HuH-7 (cell line): ENCODE results near the gene RHOBTB1.

Source experiments
- DNase-seq: peaks from one replicate; pipeline ENCODE4 v3.0.0; 2011; ENCODE audit warnings: low spot score

Gene RHOBTB1

DNA sequence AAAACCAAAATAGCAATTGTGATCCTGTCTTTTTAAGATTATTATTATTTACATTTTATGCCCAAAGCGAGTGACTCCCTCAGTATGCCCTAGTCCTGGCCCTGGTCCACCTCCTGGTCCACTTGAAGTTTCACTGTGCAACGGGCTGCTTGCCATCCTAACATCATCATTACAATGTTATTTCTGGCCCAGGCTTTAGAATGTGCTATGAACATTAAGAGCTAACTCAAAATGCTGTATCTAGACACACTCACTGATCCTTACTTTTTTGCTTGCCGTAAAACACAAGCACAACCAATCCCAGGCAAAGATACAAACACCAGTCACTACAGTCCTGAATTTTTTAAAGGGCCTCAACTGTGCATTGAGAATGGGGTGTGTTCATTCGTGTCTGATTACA lies 38.4 kb downstream of the RHOBTB1 start:
- DNase-seq: no peak

DNA sequence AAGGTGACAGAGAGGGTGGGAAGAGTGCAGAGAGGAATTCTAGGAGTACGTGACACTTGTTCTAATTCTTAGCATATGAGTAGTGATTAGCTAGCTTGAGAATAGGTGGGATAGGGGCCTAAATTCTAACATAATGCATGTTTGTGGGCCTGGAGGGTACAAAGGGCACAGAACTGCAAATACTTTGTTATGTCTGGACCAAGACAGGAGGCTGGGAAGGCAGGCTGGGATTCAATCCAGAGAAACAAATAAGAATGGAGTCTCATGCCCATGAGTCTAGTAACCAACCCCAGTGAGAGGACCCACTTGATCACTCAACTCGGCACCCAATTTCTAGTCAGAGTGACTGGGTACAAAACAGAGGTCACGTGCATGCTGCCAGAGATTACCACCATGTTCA lies 40.9 kb downstream of the RHOBTB1 start:
- DNase-seq: no peak

DNA sequence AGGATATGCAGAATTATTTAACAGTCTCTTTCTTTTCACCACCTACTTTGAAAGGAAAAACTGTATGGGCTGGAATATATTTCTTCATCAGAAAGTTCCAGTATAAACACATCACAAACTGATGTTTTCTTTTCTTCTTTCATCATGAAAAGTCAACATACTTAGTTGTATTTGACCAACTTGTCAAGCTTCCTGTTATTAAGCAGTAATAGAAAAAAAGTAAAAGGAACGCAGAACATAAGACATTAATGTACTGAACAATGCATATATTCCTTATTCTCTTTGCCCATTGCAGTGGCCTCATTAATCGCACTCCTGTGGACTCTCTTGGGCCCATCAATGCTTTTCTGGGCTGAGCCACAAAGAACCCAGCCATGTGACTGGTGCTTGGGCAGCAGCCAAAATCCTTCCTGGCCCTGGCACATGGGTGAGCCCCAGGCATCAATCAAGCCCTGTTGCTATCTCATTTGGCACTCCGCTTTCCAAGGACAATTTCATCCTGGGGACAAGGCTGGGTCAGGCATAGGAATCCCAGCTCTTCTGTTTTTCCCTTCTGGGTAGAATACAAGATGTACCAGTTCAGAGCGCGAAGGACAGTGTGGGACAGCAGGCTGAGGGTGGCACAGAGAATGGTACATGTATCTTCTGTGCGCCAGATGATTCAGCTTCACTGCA lies 42.3 kb downstream of the RHOBTB1 start:
- no peak for DNase-seq

GRCh38 chr10:60899266-60899665 lies 44.7 kb downstream of the RHOBTB1 start:
- no peak for DNase-seq

GRCh38 chr10:60898321-60898720 lies 45.7 kb downstream of the RHOBTB1 start:
- no peak for DNase-seq

GRCh38 chr10:60896810-60897209 lies 47.2 kb downstream of the RHOBTB1 start:
- DNase-seq: no peak

- DNase-seq: no peak
These were observed 48.0 kb downstream of the RHOBTB1 start for GRCh38 chr10:60896033-60896432.

GRCh38 chr10:60894786-60895185 lies 49.2 kb downstream of the RHOBTB1 start:
- no peak for DNase-seq

DNA sequence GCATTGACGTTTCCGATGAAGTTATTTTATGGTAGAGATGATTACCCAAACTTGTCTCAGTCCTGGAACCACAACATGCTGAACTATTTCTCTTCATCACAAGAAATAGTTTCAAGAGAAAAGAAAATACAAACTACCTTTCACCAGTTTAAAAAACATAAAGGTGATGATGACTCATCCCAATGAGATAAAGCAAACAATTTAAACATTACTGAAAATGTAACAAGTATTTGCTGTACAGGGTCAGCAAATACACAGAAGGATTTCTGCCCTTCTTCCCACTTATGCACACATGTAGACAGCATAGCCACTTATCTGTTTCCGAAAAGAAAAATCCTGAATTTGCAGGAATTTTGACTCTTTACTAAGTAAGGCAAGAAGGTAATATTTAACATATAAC lies 50.8 kb downstream of the RHOBTB1 start:
- DNase-seq: no peak

GRCh38 chr10:60892571-60892970 lies 51.4 kb downstream of the RHOBTB1 start:
- DNase-seq: no peak

DNA sequence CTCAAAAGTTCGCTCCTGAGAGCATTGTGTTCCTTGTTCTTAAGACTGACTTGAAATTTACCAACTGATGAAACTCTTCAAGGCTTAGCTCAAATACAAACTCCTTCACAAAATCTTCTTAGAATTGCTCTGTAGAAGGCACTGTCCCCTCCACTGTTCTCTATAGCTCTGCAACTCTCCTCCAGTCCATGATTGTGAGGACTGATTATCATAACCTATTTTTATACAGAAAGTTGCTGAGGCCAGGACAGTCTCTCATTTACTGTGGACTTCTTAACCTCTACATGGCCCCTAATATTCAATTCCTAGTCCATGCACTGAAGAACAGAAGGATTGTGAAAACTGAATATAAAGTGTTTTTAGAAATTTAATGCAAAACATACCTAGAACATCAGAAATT lies 53.2 kb downstream of the RHOBTB1 start:
- no peak for DNase-seq

- peak; percentile 30 for DNase-seq
These were observed 60.8 kb downstream of the RHOBTB1 start for GRCh38 chr10:60883187-60883586.

- no peak for DNase-seq
These were observed 65.8 kb downstream of the RHOBTB1 start for GRCh38 chr10:60878224-60878623.

DNA sequence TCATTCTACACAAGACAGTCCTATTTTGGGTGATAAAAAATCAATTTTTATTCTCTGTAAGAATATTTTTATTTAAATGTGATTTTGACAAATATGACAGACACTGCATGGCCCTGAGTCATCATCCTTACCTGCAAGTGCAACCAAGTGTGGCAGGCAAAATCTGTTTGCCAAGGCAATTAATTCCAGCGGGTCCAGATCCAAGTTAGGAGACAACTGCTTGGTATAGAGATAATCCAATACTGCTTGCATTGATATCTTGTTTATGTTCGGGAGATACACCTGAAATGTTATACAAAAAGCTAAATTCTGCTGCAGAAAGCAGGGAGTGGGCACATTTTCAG lies 66.2 kb downstream of the RHOBTB1 start:
- DNase-seq: no peak

- no peak for DNase-seq
These were observed 66.8 kb downstream of the RHOBTB1 start for GRCh38 chr10:60877061-60877776.

GRCh38 chr10:60873758-60874157 lies 70.2 kb downstream of the RHOBTB1 start:
- no peak for DNase-seq

DNA sequence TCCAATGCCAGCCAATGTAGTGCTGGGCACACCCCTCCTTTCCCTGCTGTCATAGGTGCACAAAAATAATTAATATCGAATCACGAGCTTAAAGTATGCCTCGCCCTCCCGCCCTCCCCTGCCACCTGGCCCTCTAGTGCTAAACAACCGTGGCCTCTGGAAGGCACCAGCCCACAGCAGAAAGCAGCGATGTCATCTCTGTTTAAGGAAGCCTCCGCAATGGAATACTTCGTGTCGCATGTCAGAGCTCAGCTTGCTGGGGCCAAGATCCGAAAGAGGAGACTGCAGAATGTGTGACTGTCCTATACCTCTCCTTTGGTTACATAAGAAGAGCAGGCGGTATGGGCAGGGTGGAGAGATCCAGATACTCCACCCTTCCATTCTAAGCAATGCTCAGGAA lies 71.5 kb downstream of the RHOBTB1 start:
- DNase-seq: no peak

- no peak for DNase-seq
These were observed 72.8 kb downstream of the RHOBTB1 start for GRCh38 chr10:60871215-60871614.

- no peak for DNase-seq
These were observed 73.2 kb downstream of the RHOBTB1 start for GRCh38 chr10:60870803-60871202.

DNA sequence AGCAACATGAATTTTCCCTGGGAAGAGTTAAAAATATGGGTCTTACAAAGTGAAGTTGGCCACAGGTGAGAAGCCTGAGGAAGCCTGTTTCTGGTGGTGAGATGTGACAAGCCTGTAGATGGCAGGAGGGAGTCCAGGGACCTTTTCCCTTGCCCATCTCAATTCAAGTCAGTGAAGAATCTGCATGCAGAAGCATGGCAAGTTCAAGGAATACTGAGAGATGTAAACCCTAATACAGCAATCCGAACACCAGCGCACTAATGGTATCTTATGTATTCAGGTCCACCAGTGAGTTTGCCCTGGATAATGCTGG lies 73.6 kb downstream of the RHOBTB1 start:
- no peak for DNase-seq

DNA sequence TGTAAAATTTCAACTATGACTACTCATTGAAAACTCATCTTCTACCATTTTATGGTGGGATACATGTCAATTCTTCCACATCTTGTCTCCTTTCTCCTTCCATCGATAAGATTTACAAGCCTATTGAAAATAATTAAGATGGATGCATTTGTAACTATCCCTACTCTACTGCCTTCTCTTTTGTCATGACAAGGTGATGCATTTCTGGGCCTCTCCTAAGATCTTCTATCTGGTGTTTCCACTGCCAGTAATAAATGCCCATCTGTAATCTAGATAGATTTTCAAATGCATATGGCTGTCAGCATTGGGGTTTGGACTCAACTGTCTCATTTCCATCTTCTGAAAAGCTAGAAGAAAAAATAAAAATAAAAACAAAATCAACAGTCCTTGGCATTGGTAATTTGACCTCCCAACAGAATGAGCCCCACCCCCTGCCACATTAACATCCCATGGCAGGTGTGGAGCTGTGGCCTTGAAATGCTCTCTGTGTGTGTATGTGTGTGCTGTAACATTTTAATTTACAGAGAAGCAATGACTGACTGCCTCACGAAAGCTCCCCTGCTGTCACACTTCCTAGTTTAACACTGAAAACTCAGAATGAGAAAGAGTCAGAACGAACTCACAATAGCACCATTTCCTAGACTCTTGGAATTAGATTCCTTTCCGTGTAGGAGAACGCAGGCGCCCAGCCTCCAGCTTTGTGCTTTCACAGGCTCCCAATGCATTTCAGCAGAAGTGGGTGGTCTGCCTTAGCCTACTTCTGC lies 74.2 kb downstream of the RHOBTB1 start:
- DNase-seq: no peak

- DNase-seq: no peak
These were observed 75.0 kb downstream of the RHOBTB1 start for GRCh38 chr10:60868946-60869345.

DNA sequence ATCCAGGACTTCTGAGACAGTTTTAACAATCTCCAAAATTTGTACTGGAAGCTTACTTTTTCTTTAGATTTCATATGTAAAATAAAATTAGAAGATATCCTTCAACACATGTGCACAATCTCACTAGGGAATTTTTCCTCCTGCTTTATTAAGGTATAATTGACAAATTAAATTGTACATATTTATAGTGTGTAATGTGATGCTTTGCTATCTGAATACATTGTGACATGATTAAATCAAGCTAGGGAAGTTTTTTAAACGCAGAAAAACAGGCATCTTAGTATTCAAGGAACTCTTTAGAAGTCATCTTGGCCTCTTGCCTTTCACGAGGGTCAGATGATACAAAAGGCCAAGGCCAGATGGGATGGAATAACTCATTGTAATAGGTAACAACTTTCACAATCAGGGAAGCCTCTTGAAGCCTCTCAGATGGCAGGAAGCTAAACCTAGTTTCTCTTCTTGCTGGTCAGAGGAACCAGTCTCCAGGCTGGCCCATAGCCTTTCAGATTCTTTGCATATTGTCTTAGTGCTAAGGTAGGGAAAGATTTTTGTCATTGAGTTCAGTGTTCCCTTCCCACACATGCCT lies 78.7 kb downstream of the RHOBTB1 start:
- DNase-seq: no peak
